K562 (cell line): Measurements from ENCODE around the gene CFDP1. TPM values are rescaled to one million over a fixed set of nuclear protein-coding genes. Genes with fewer than 3 reads are reported as not detected.

Source experiments
- CBFA2T3 ChIP-seq: fragments of 450-650 bp; IDR thresholded peaks from 2 replicates; pipeline ENCODE4 v1.6.1; 2017
- COPS2 ChIP-seq: fragments of 450-650 bp; conservative IDR thresholded peaks from 2 replicates; pipeline ENCODE4 v1.6.1; 2016; ENCODE audit warnings: mild to moderate bottlenecking, moderate library complexity
- ELF2 ChIP-seq: fragments of 250-450 bp; sonication (Bioruptor Pico); IDR thresholded peaks from 2 replicates; pipeline ENCODE4 v1.5.0; 2021; ENCODE audit warnings: mild to moderate bottlenecking
- HBP1 ChIP-seq: fragments of 450-650 bp; formaldehyde crosslinking; IDR thresholded peaks from 2 replicates; pipeline ENCODE4 v1.4.0; 2022; ENCODE audit warnings: missing genetic modification characterization
- MEF2D ChIP-seq: conservative IDR thresholded peaks from 2 replicates; pipeline ENCODE4 v1.6.1; 2016; ENCODE audit warnings: low read depth, missing genetic modification characterization, missing compliant biosample characterization
- MTA3 ChIP-seq: fragments of 450-650 bp; formaldehyde crosslinking; IDR thresholded peaks from 2 replicates; pipeline ENCODE4 v1.6.1; 2017; ENCODE audit warnings: mild to moderate bottlenecking, borderline replicate concordance
- MYC ChIP-seq, 2 experiments: fragments of 250-450 bp in 1 of 2; sonication (Bioruptor Pico) in 1 of 2; IDR thresholded peaks; 2 replicates each; pipeline versions ENCODE4 v1.5.1 to v1.6.1; 2012 to 2021; ENCODE audit warnings: low read depth in 2 of 2, borderline replicate concordance in 1 of 2, improper control_type of control experiment in 1 of 2, low read length in 1 of 2, mild to moderate bottlenecking in 1 of 2, moderate library complexity in 1 of 2
- PHF8 ChIP-seq: fragments of 200-600 bp; sonication (generic); IDR thresholded peaks from 2 replicates; pipeline ENCODE4 v1.6.1; 2012; ENCODE audit warnings: mixed run types, mild to moderate bottlenecking, inconsistent platforms, low read length, moderate library complexity, borderline replicate concordance
- POLR2H ChIP-seq: IDR thresholded peaks from 2 replicates; pipeline ENCODE4 v1.6.1; 2016; ENCODE audit warnings: missing genetic modification characterization, low read depth, mild to moderate bottlenecking, control low read depth, missing compliant biosample characterization, moderate library complexity
- SIN3A ChIP-seq, 2 experiments: fragments of 150-350 bp in 1 of 2; IDR thresholded peaks; 2 replicates each; pipeline ENCODE4 v1.6.1; 2011 to 2016; ENCODE audit warnings: borderline replicate concordance in 2 of 2, low read depth in 2 of 2, low read length in 2 of 2, mild to moderate bottlenecking in 2 of 2, moderate library complexity in 2 of 2; ENCODE audit not compliant: control insufficient read depth in 1 of 2
- TCF3 ChIP-seq: sonication (generic); formaldehyde crosslinking; IDR thresholded peaks from 2 replicates; pipeline ENCODE4 v1.4.0; 2020; ENCODE audit warnings: mild to moderate bottlenecking, missing genetic modification reagents
- ZBTB11 ChIP-seq, 3 experiments: fragments of 200-800 bp in 1 of 3; fragments of 250-450 bp in 1 of 3; fragments of 450-650 bp in 1 of 3; sonication (Bioruptor Pico) in 1 of 3; sonication (Bioruptor generic) in 1 of 3; formaldehyde crosslinking in 1 of 3; IDR thresholded peaks; 2 replicates each; pipeline versions ENCODE4 v1.6.1 to v1.8.0; 2016 to 2022; ENCODE audit warnings: mild to moderate bottlenecking in 2 of 3, missing genetic modification characterization in 2 of 3, missing compliant biosample characterization in 1 of 3, moderate library complexity in 1 of 3
- ZBTB12 ChIP-seq: fragments of 250-450 bp; sonication (Bioruptor Pico); IDR thresholded peaks from 2 replicates; pipeline ENCODE4 v1.4.0; 2020
- ZNF655 ChIP-seq: fragments of 250-450 bp; sonication (Bioruptor Pico); IDR thresholded peaks from 2 replicates; pipeline ENCODE4 v1.5.0; 2021
- ZNF740 ChIP-seq, 3 experiments: fragments of 200-800 bp in 1 of 3; sonication (Bioruptor generic) in 1 of 3; sonication (generic) in 1 of 3; formaldehyde crosslinking in 1 of 3; IDR thresholded peaks; 2 replicates each; pipeline versions ENCODE4 v1.6.1 to v1.8.0; 2016 to 2022; ENCODE audit warnings: mild to moderate bottlenecking in 2 of 3, missing compliant biosample characterization in 2 of 3, missing genetic modification characterization in 2 of 3, missing genetic modification reagents in 1 of 3
- ZNF764 ChIP-seq: fragments of 250-450 bp; sonication (Bioruptor Pico); IDR thresholded peaks from 2 replicates; pipeline ENCODE4 v1.4.0; 2020; ENCODE audit warnings: low read depth, mild to moderate bottlenecking, moderate library complexity
- polyA plus RNA-seq, 8 experiments: library from polyadenylated mRNA; depleted of rRNA in 4 of 8; stranded (reverse) in 5 of 8; unstranded in 3 of 8; fragments of >200 nt; fragmentation: Nextera tagmentation in 2 of 8; fragmentation: Illumina TruSeq in 1 of 8; extraction: Ambion mirVana in 2 of 8; extraction: Trizol in 1 of 8; gene quantifications; 2 replicates each; pipeline versions ENCODE4 v1.2.1 to v1.2.3, GENCODE V29; 2011 to 2014; ENCODE audit warnings: inconsistent platforms in 1 of 8, missing spikeins in 1 of 8
- total RNA-seq, 7 experiments: library from RNA; depleted of rRNA in 6 of 7; stranded (reverse); fragments of >200 nt in 6 of 7; fragmentation: Illumina TruSeq in 2 of 7; extraction: Trizol in 2 of 7; gene quantifications; 2 replicates each; pipeline versions ENCODE4 v1.2.1 to v1.2.3, GENCODE V29; 2011 to 2021; ENCODE audit warnings: low replicate concordance in 1 of 7

CFDP1 gene
- total and polyA plus RNA-seq, 9 of the 15 experiments (the other 6 are each of a cell fraction or from before 2014, with no cell fraction given) = 31.5 to 78.4 (median 61.7) TPM

GRCh38 chr16:75420987-75421819 lies 12.1 kb downstream of the CFDP1 start (continued):
- TF ChIP-seq ZBTB11 (CRISPR knock-in tag; IDR thresholded peaks at IDR 0.05) (peak in 1 of 3 experiments; percentile 89; a peak in 2 of 6 replicates), MYC (IDR thresholded peaks at IDR 0.05; ENCODE audit: low read depth, low read length) (0 out of 2 replicates have a peak, but pooled peaks have one; percentile 26), MYC (CRISPR knock-in tag; IDR thresholded peaks at IDR 0.05; ENCODE audit: borderline replicate concordance, low read depth) (no peak), POLR2H (tag) (peak; percentile 56; the same call in 1 of the 2 replicates), MTA3 (no peak), HBP1 (CRISPR knock-in tag) (no peak), MEF2D (tag) (no peak), COPS2 (no peak), ZNF655 (CRISPR knock-in tag) (no peak), ZNF764 (CRISPR knock-in tag) (no peak), SIN3A (IDR thresholded peaks at IDR 0.05; ENCODE audit: borderline replicate concordance in 2 of 2, control insufficient read depth in 1 of 2, low read depth in 2 of 2, low read length in 2 of 2) (no peak), TCF3 (CRISPR knock-in tag) (no peak), ZBTB12 (CRISPR knock-in tag) (no peak), ZNF740 (CRISPR knock-in tag; IDR thresholded peaks at IDR 0.05) (no peak), ZNF740 (tag; IDR thresholded peaks at IDR 0.05) (no peak), PHF8 (peak; percentile 48; the same call in 1 of the 2 replicates), CBFA2T3 (no peak), ELF2 (CRISPR knock-in tag) (no peak)
